Measurements from ENCODE around the gene TAF6L.

Gene TAF6L

GRCh38 chr11:62786318-62787004, 15.3 kb downstream of the TAF6L start:
- H3K9me3 Mint-ChIP-seq: no peaks in the 10 kb centered on the region
- H3K4me3 Mint-ChIP-seq: peak overlapping the region; percentile 85
- peak; percentile 90 for DNase-seq (ENCODE audit: low spot score in 2 of 2)

GRCh38 chr11:62787005-62787759, 16.0 kb downstream of the TAF6L start, which contains the start of gene TMEM179B:
Gene TMEM179B, plus strand, starts transcription at chr11:62787402. Its CDS starts 30 bp downstream, at chr11:62787432.
- DNase-seq (ENCODE audit: low spot score in 2 of 2) (peak; percentile 95 to 96), ATAC-seq (ENCODE audit: low read depth) (peak; percentile 74)
- Mint-ChIP-seq H3K27ac (peak within 1 kb of the TSS; percentile 96), H3K9me3 (no peaks in the 10 kb centered on the region), H3K4me3 (peak within 1 kb of the TSS; percentile 97), H3K27me3 (no peaks in the 10 kb centered on the region), H3K4me1 (peaks cover 30% of the 10 kb centered on the region), H3K36me3 (peaks cover 2% of the 10 kb centered on the region)

More at GRCh38 chr11:62786318-62787004, 15.3 kb downstream of the TAF6L start:
- peaks cover 28% of the 10 kb centered on the region for H3K4me1 Mint-ChIP-seq
- peaks cover 2% of the 10 kb centered on the region for H3K36me3 Mint-ChIP-seq
- ATAC-seq (ENCODE audit: low read depth): peak; percentile 71
- no peaks in the 10 kb centered on the region for H3K27me3 Mint-ChIP-seq
- peak overlapping the region; percentile 96 for H3K27ac Mint-ChIP-seq

- H3K4me1 Mint-ChIP-seq: peaks cover 35% of the 10 kb centered on the region
- H3K9me3 Mint-ChIP-seq: no peaks in the 10 kb centered on the region
- ATAC-seq (ENCODE audit: low read depth): no peak
- peaks cover 4% of the 10 kb centered on the region for H3K36me3 Mint-ChIP-seq
- no peak for DNase-seq (ENCODE audit: low spot score in 2 of 2)
- peak overlapping the region; percentile 61 for H3K4me3 Mint-ChIP-seq
- no peaks in the 10 kb centered on the region for H3K27me3 Mint-ChIP-seq
- H3K27ac Mint-ChIP-seq: peak overlapping the region; percentile 83
Observed at GRCh38 chr11:62788991-62789390, 17.8 kb downstream of the TAF6L start.

GRCh38 chr11:62789576-62789975, 18.4 kb downstream of the TAF6L start:
- Mint-ChIP-seq H3K4me1 (peaks cover 37% of the 10 kb centered on the region), H3K27me3 (no peaks in the 10 kb centered on the region), H3K9me3 (no peaks in the 10 kb centered on the region), H3K4me3 (no peak overlapping the region), H3K27ac (peak overlapping the region; percentile 83), H3K36me3 (peaks cover 9% of the 10 kb centered on the region)
- ATAC-seq (ENCODE audit: low read depth): no peak
- DNase-seq (ENCODE audit: low spot score in 2 of 2): no peak

GRCh38 chr11:62791501-62792201, 20.5 kb downstream of the TAF6L start, which contains the start of gene TMEM223:
Gene TMEM223, minus strand, starts transcription at chr11:62792006. Its CDS starts 12 bp downstream, at chr11:62791994.
- H3K4me3 Mint-ChIP-seq: peak within 1 kb of the TSS; percentile 88
- no peaks in the 10 kb centered on the region for H3K27me3 Mint-ChIP-seq
- peak; percentile 81 to 84 for DNase-seq (ENCODE audit: low spot score in 2 of 2)
- peak; percentile 71 for ATAC-seq (ENCODE audit: low read depth)
- no peaks in the 10 kb centered on the region for H3K9me3 Mint-ChIP-seq
- peak within 1 kb of the TSS; percentile 83 for H3K27ac Mint-ChIP-seq
- peaks cover 34% of the 10 kb centered on the region for H3K4me1 Mint-ChIP-seq
- peaks cover 19% of the 10 kb centered on the region for H3K36me3 Mint-ChIP-seq

GRCh38 chr11:62792202-62792575, 21.0 kb downstream of the TAF6L start:
- peaks cover 21% of the 10 kb centered on the region for H3K36me3 Mint-ChIP-seq
- H3K4me1 Mint-ChIP-seq: peaks cover 34% of the 10 kb centered on the region
- no peaks in the 10 kb centered on the region for H3K9me3 Mint-ChIP-seq
- peak overlapping the region; percentile 77 for H3K27ac Mint-ChIP-seq
- H3K27me3 Mint-ChIP-seq: no peaks in the 10 kb centered on the region
- ATAC-seq (ENCODE audit: low read depth) (no peak), DNase-seq (ENCODE audit: low spot score in 2 of 2) (no peak)
- H3K4me3 Mint-ChIP-seq: peak overlapping the region; percentile 88

GRCh38 chr11:62794201-62794775, 23.1 kb downstream of the TAF6L start:
- Mint-ChIP-seq H3K27ac (no peak overlapping the region), H3K36me3 (peaks cover 30% of the 10 kb centered on the region), H3K9me3 (no peaks in the 10 kb centered on the region), H3K27me3 (no peaks in the 10 kb centered on the region), H3K4me1 (peaks cover 26% of the 10 kb centered on the region), H3K4me3 (peak overlapping the region; percentile 9)
- DNase-seq (ENCODE audit: low spot score in 2 of 2): no peak
- ATAC-seq (ENCODE audit: low read depth): no peak

- Mint-ChIP-seq H3K4me1 (peaks cover 12% of the 10 kb centered on the region), H3K27me3 (no peaks in the 10 kb centered on the region), H3K27ac (no peak overlapping the region), H3K9me3 (no peaks in the 10 kb centered on the region), H3K36me3 (peaks cover 37% of the 10 kb centered on the region), H3K4me3 (no peak overlapping the region)
- DNase-seq (ENCODE audit: low spot score in 2 of 2): no peak
- ATAC-seq (ENCODE audit: low read depth): no peak
Observed at GRCh38 chr11:62796281-62796680, 25.1 kb downstream of the TAF6L start.

GRCh38 chr11:62799486-62799885, 28.3 kb downstream of the TAF6L start:
- H3K4me3 Mint-ChIP-seq: no peak overlapping the region
- peaks cover 42% of the 10 kb centered on the region for H3K36me3 Mint-ChIP-seq
- H3K9me3 Mint-ChIP-seq: no peaks in the 10 kb centered on the region
- peaks cover 10% of the 10 kb centered on the region for H3K4me1 Mint-ChIP-seq
- ATAC-seq (ENCODE audit: low read depth) (no peak), DNase-seq (ENCODE audit: low spot score in 2 of 2) (no peak)
- no peak overlapping the region for H3K27ac Mint-ChIP-seq
- no peaks in the 10 kb centered on the region for H3K27me3 Mint-ChIP-seq

- Mint-ChIP-seq H3K27me3 (no peaks in the 10 kb centered on the region), H3K4me3 (no peak overlapping the region), H3K9me3 (no peaks in the 10 kb centered on the region), H3K4me1 (peaks cover 16% of the 10 kb centered on the region), H3K36me3 (peaks cover 37% of the 10 kb centered on the region), H3K27ac (no peak overlapping the region)
- no peak for DNase-seq (ENCODE audit: low spot score in 2 of 2)
- no peak for ATAC-seq (ENCODE audit: low read depth)
Observed at GRCh38 chr11:62801071-62801470, 29.9 kb downstream of the TAF6L start.

- Mint-ChIP-seq H3K36me3 (peaks cover 24% of the 10 kb centered on the region), H3K9me3 (no peaks in the 10 kb centered on the region), H3K27ac (peak overlapping the region; percentile 97), H3K4me3 (peak overlapping the region; percentile 96), H3K4me1 (peaks cover 20% of the 10 kb centered on the region), H3K27me3 (no peaks in the 10 kb centered on the region)
- ATAC-seq (ENCODE audit: low read depth) (peak; percentile 6), DNase-seq (ENCODE audit: low spot score in 2 of 2) (no peak)
Observed at GRCh38 chr11:62804310-62805075, 33.3 kb downstream of the TAF6L start.

GRCh38 chr11:62805076-62805892, 34.1 kb downstream of the TAF6L start, which contains the start of gene NXF1:
Gene NXF1, minus strand, starts transcription at chr11:62805440. Its CDS starts 84 bp downstream, at chr11:62805356.
- Mint-ChIP-seq H3K27me3 (no peaks in the 10 kb centered on the region), H3K9me3 (no peaks in the 10 kb centered on the region), H3K36me3 (peaks cover 18% of the 10 kb centered on the region), H3K27ac (peak within 1 kb of the TSS; percentile 97), H3K4me1 (peaks cover 20% of the 10 kb centered on the region), H3K4me3 (peak within 1 kb of the TSS; percentile 96)
- DNase-seq (ENCODE audit: low spot score in 2 of 2) (peak; percentile 98 to 99), ATAC-seq (ENCODE audit: low read depth) (peak; percentile 87)

Data from memory B cell (primary cell).